ENCODE measurements around the gene NFATC2. TPM values are rescaled to one million over a fixed set of nuclear protein-coding genes. Genes with fewer than 3 reads are reported as not detected.
A peak's percentile ranks its signal among the peaks of the same experiment; 100 is the strongest.

NFATC2 gene
- polyA plus RNA-seq, 10 donors, result 4.8 to 7.3 (median 6.8) TPM

- no peak for DNase-seq
These were observed 20.3 kb downstream of the NFATC2 start for GRCh38 chr20:51522207-51522606.

- no peak for DNase-seq
These were observed 24.7 kb downstream of the NFATC2 start for GRCh38 chr20:51517839-51518238.

- no peak for DNase-seq
These were observed 25.7 kb downstream of the NFATC2 start for GRCh38 chr20:51516855-51517254.

GRCh38 chr20:51514836-51515235, 27.7 kb downstream of the NFATC2 start:
- DNase-seq, result no peak

GRCh38 chr20:51514249-51514648, 28.3 kb downstream of the NFATC2 start:
- DNase-seq, result no peak

GRCh38 chr20:51513545-51513944, 29.0 kb downstream of the NFATC2 start:
- no peak for DNase-seq

GRCh38 chr20:51512645-51513044, 29.9 kb downstream of the NFATC2 start:
- no peak for DNase-seq

- DNase-seq, result no peak
These were observed 30.5 kb downstream of the NFATC2 start for GRCh38 chr20:51511861-51512619.

- no peak for DNase-seq
These were observed 31.4 kb downstream of the NFATC2 start for GRCh38 chr20:51510936-51511605.

- DNase-seq, result peak in 1 of 3 donors; percentile 43
These were observed 32.4 kb downstream of the NFATC2 start for GRCh38 chr20:51510169-51510568.

- no peak for DNase-seq
These were observed 33.3 kb downstream of the NFATC2 start for GRCh38 chr20:51509208-51509607.

GRCh38 chr20:51508780-51509179, 33.7 kb downstream of the NFATC2 start:
- DNase-seq, result no peak

- DNase-seq, result no peak
These were observed 34.4 kb downstream of the NFATC2 start for GRCh38 chr20:51508158-51508557.

GRCh38 chr20:51507216-51508036, 35.1 kb downstream of the NFATC2 start:
- DNase-seq, result peak in 1 of 3 donors; percentile 26

GRCh38 chr20:51506527-51507215, 35.8 kb downstream of the NFATC2 start:
- DNase-seq, result no peak

GRCh38 chr20:51505566-51505965, 37.0 kb downstream of the NFATC2 start:
- no peak for DNase-seq

- no peak for DNase-seq
These were observed 39.1 kb downstream of the NFATC2 start for GRCh38 chr20:51503376-51503775.

GRCh38 chr20:51500936-51501335, 41.6 kb downstream of the NFATC2 start:
- no peak for DNase-seq

GRCh38 chr20:51500311-51500710, 42.2 kb downstream of the NFATC2 start:
- no peak for DNase-seq

- DNase-seq, result no peak
These were observed 43.6 kb downstream of the NFATC2 start for GRCh38 chr20:51498765-51499540.
